ENCODE results near the gene LGR5. TPM values are rescaled to one million over a fixed set of nuclear protein-coding genes. Genes with fewer than 3 reads are reported as not detected.

The LGR5 gene
- total RNA-seq, 1 experiment from 2014 or later = 0.04 TPM

DNA sequence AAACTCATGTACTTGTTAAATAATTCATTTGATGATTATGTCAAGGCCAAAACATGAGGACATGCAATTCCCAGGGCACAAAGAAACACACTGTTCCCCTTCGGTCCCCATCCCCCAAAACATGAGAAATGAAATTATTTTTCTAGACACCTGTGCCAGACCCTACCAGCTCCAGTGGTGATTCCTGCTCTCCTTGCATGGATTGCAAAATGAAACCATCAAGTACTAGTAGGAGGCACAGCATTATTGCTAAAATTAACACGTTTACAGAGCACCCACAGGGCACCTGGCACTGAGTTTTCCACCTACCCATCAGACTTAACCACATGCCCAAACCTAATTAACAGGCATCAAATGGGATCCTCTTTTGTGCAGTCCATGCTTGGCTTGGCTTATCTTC lies 147.4 kb downstream of the LGR5 start:
- BruUV-seq (replicated peaks) = no TSS peak
- no peak overlapping the region for H2AFZ ChIP-seq (ENCODE audit: low read length)
- no peak for DNase-seq
- H3K27me3 ChIP-seq (ENCODE audit: low read length) = no peaks in the 10 kb centered on the region
- H3F3A ChIP-seq (ENCODE audit: low read length, unreplicated experiment) = no peaks in the 10 kb centered on the region
- no peak overlapping the region for H3K4me3 ChIP-seq (ENCODE audit: low read length)
- no peak overlapping the region for H3K27ac ChIP-seq (ENCODE audit: low read length)
- no peaks in the 10 kb centered on the region for H3K9me3 ChIP-seq (ENCODE audit: low read length)
- CTCF ChIA-PET = no interaction called here
- H3K4me1 ChIP-seq (ENCODE audit: insufficient read depth, low read length) = no peaks in the 10 kb centered on the region
- no peak overlapping the region for H3K4me2 ChIP-seq (ENCODE audit: low read length)
- no peaks in the 10 kb centered on the region for H3K79me2 ChIP-seq (ENCODE audit: low read length)
- H3K36me3 ChIP-seq (ENCODE audit: low read depth, low read length) = no peaks in the 10 kb centered on the region
- TF ChIP-seq EZH2phosphoT487 (IDR thresholded peaks at IDR 0.05; ENCODE audit: borderline replicate concordance, low read length) = no peak
- TF ChIP-seq, protein P1, sequence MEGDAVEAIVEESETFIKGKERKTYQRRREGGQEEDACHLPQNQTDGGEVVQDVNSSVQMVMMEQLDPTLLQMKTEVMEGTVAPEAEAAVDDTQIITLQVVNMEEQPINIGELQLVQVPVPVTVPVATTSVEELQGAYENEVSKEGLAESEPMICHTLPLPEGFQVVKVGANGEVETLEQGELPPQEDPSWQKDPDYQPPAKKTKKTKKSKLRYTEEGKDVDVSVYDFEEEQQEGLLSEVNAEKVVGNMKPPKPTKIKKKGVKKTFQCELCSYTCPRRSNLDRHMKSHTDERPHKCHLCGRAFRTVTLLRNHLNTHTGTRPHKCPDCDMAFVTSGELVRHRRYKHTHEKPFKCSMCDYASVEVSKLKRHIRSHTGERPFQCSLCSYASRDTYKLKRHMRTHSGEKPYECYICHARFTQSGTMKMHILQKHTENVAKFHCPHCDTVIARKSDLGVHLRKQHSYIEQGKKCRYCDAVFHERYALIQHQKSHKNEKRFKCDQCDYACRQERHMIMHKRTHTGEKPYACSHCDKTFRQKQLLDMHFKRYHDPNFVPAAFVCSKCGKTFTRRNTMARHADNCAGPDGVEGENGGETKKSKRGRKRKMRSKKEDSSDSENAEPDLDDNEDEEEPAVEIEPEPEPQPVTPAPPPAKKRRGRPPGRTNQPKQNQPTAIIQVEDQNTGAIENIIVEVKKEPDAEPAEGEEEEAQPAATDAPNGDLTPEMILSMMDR (conservative IDR thresholded peaks at IDR 0.05; ENCODE audit: low read depth, low read length) = no peak
- no peak for TF ChIP-seq EZH2 (IDR thresholded peaks at IDR 0.05; ENCODE audit: low read length, unreplicated experiment)
- intact Hi-C loops (cut with micrococcal nuclease) = no loop called here
- H3K9ac ChIP-seq (ENCODE audit: low read length) = no peak overlapping the region
- no peak for ATAC-seq
- no peaks in the 10 kb centered on the region for H4K20me1 ChIP-seq (ENCODE audit: low read length)
- H3K9me2 ChIP-seq (replicated peaks; ENCODE audit: low read length) = no peaks in the 10 kb centered on the region
- POLR2A ChIA-PET (ENCODE audit: unreplicated experiment) = interaction anchor here (0.6 kb wide), 1 partner anchor 41 kb away, joined by 3 read pairs; no protein-coding TSS in a partner anchor

DNA sequence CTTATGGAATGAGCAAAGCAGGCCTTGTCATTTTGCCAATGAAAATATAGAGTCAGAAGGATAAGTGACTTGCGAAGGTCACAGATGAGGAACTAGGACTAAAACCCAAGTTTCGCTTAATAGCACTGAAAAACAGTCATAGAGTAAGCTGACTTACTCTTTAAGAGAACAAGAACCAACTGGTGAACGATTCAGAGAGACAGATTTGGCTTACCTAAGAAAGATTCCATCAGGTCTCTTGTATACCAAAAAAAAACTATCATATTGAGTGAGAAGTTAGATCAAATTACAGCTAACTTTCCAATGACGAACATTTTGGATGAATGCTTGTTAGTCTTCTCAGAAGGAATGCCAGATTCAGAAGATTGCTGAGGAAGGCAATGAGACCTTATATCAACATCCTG lies 149.9 kb downstream of the LGR5 start:
- ChIA-PET POLR2A (ENCODE audit: unreplicated experiment) (no interaction called here), CTCF (no interaction called here)
- no peaks in the 10 kb centered on the region for H3K9me3 ChIP-seq (ENCODE audit: low read length)
- H3K4me2 ChIP-seq (ENCODE audit: low read length) = no peak overlapping the region
- no peak overlapping the region for H3K27ac ChIP-seq (ENCODE audit: low read length)
- intact Hi-C loops (cut with micrococcal nuclease) = no loop called here
- no peaks in the 10 kb centered on the region for H3K27me3 ChIP-seq (ENCODE audit: low read length)
- no peak for DNase-seq
- H3F3A ChIP-seq (ENCODE audit: low read length, unreplicated experiment) = no peaks in the 10 kb centered on the region
- no peak overlapping the region for H3K9ac ChIP-seq (ENCODE audit: low read length)
- no peak overlapping the region for H2AFZ ChIP-seq (ENCODE audit: low read length)
- no peaks in the 10 kb centered on the region for H3K9me2 ChIP-seq (replicated peaks; ENCODE audit: low read length)
- no peaks in the 10 kb centered on the region for H4K20me1 ChIP-seq (ENCODE audit: low read length)
- no peak for ATAC-seq
- BruUV-seq (replicated peaks) = no TSS peak
- no peaks in the 10 kb centered on the region for H3K79me2 ChIP-seq (ENCODE audit: low read length)
- H3K36me3 ChIP-seq (ENCODE audit: low read depth, low read length) = no peaks in the 10 kb centered on the region
- no peaks in the 10 kb centered on the region for H3K4me1 ChIP-seq (ENCODE audit: insufficient read depth, low read length)
- TF ChIP-seq EZH2phosphoT487 (IDR thresholded peaks at IDR 0.05; ENCODE audit: borderline replicate concordance, low read length) (no peak), EZH2 (IDR thresholded peaks at IDR 0.05; ENCODE audit: low read length, unreplicated experiment) (no peak)
- TF ChIP-seq, protein P1 (conservative IDR thresholded peaks at IDR 0.05; ENCODE audit: low read depth, low read length) = no peak
- no peak overlapping the region for H3K4me3 ChIP-seq (ENCODE audit: low read length)

DNA sequence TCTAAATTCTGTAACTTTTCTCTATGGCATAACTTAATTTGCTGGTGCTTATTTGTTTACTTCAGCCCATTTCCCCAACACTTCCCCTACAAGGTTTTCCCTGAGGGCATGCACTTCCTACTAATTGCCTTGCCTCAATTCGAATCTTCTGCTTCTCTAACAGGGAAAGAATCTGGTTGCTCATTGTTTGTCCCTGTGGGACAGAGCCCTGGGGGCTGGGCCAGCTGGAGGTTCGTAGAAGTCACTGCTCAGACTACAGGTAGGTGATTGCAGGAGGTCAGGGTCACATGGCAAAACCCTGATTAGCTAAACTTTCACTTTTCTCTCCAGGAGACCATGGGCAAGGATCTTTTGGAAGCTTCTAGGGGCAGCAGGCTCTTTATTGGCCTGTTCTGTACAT lies 152.0 kb downstream of the LGR5 start:
- H3K4me1 ChIP-seq (ENCODE audit: insufficient read depth, low read length) = no peaks in the 10 kb centered on the region
- no TSS peak for BruUV-seq (replicated peaks)
- H2AFZ ChIP-seq (ENCODE audit: low read length) = no peak overlapping the region
- DNase-seq (no peak), ATAC-seq (no peak)
- H3K9me3 ChIP-seq (ENCODE audit: low read length) = no peaks in the 10 kb centered on the region
- no peaks in the 10 kb centered on the region for H3F3A ChIP-seq (ENCODE audit: low read length, unreplicated experiment)
- H4K20me1 ChIP-seq (ENCODE audit: low read length) = no peaks in the 10 kb centered on the region
- H3K27ac ChIP-seq (ENCODE audit: low read length) = no peak overlapping the region
- H3K79me2 ChIP-seq (ENCODE audit: low read length) = no peaks in the 10 kb centered on the region
- H3K4me2 ChIP-seq (ENCODE audit: low read length) = no peak overlapping the region
- ChIA-PET CTCF (no interaction called here), POLR2A (ENCODE audit: unreplicated experiment) (no interaction called here)
- H3K9me2 ChIP-seq (replicated peaks; ENCODE audit: low read length) = no peaks in the 10 kb centered on the region
- H3K4me3 ChIP-seq (ENCODE audit: low read length) = no peak overlapping the region
- no peaks in the 10 kb centered on the region for H3K27me3 ChIP-seq (ENCODE audit: low read length)
- H3K36me3 ChIP-seq (ENCODE audit: low read depth, low read length) = no peaks in the 10 kb centered on the region
- TF ChIP-seq EZH2phosphoT487 (IDR thresholded peaks at IDR 0.05; ENCODE audit: borderline replicate concordance, low read length) (no peak), EZH2 (IDR thresholded peaks at IDR 0.05; ENCODE audit: low read length, unreplicated experiment) (no peak)
- TF ChIP-seq, protein P1 (conservative IDR thresholded peaks at IDR 0.05; ENCODE audit: low read depth, low read length) = no peak
- intact Hi-C loops (cut with micrococcal nuclease) = no loop called here
- H3K9ac ChIP-seq (ENCODE audit: low read length) = no peak overlapping the region

All from PC-3 (cell line).